Measurements from ENCODE around the gene CLBA1.

DNA sequence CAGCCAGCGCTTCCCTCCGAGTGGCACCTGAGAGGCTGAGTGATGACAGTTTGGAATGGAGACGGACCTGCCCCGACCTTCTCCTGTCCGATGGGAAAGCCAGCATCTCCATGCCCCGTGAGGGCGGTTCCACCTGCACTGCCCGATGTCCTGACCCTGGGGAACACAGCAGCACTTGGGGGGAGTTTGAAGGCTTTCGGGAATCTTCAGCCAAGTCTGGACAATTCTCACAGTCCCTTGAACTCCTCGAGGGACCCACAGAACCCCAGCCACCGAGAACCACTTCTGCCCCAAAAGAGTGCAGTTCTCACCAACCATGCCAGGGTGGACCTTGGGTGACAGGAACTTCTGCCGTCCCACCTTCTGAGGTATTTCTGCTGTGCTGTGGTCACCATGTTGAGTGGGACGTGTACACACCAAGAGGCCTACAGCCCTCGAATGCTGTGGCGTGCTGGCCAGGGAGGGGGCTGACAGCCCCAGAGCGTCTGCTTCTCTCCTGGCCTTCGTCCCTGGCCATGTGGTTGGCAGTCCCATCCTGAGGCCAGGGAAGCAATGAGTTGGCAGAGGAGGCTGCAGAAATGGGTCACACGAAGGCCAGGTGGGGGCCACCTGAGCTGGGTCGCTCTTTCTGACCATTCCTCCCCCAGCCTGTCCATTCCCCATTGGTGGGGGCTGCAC is 1.0 kb downstream of the CLBA1 start:
- TF ChIP-seq CTCF (IDR thresholded peaks at IDR 0.05; ENCODE audit: low read depth, low read length, poor library complexity, severe bottlenecking) (no peak), EZH2phosphoT487 (IDR thresholded peaks at IDR 0.05; ENCODE audit: borderline replicate concordance, low read length) (no peak)

Data from DOHH2 (cell line).